ENCODE measurements around the gene VN1R5. TPM values are rescaled to one million over a fixed set of nuclear protein-coding genes. Genes with fewer than 3 reads are reported as not detected.

Gene VN1R5
- total and polyA plus RNA-seq, 2 of the 13 experiments (the other 11 are each of a cell fraction or from before 2014, with no cell fraction given) = not detected

DNA sequence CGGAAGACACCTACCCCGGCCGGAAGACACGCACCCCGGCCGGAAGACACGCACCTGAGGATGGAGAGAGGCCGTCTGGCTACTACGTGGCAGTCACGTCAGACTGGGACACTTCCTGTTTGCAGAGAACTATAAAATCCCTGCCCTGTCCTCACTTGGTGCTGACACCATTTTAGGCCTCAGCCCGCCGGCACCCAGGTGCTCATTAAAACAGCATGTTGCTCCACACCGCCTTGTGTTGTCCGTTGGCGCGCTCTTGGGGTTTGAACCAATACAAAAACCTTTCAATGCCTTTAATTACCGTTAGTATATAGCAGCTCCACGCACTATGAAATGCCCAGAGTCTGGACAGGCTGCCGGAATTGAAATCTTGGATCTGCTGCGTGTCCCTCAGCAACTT lies 34.7 kb downstream of the VN1R5 start (continued):
- TF ChIP-seq, protein P1, sequence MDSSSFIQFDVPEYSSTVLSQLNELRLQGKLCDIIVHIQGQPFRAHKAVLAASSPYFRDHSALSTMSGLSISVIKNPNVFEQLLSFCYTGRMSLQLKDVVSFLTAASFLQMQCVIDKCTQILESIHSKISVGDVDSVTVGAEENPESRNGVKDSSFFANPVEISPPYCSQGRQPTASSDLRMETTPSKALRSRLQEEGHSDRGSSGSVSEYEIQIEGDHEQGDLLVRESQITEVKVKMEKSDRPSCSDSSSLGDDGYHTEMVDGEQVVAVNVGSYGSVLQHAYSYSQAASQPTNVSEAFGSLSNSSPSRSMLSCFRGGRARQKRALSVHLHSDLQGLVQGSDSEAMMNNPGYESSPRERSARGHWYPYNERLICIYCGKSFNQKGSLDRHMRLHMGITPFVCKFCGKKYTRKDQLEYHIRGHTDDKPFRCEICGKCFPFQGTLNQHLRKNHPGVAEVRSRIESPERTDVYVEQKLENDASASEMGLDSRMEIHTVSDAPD (CRISPR knock-in tag; IDR thresholded peaks at IDR 0.05) = no peak

DNA sequence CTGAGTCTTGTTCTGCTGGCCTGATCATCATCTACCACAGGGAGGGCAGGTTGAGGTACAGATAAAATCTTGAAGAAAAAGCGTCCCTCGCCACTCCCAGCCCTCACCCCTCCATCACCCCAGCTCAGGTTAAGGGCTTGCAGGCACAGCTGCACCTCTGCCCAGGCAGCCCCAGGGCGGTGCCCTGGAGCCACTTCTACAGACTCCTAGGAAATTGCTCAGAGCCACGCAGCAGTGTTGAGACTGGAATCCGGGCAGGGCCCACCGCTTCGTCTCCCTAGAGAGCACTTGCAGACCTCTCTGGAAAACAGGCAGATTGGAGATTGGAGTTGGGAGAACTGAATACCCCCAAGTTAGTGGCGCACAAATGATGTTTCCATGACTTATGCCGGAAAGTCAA lies 35.3 kb downstream of the VN1R5 start:
- no peak overlapping the region for H3K4me2 ChIP-seq (ENCODE audit: low read depth, low read length)
- POLR2A ChIA-PET = no interaction called here
- DNase-seq (ENCODE audit: low spot score) (no peak), FAIRE-seq (no peak), ATAC-seq (no peak)
- no peak for TF ChIP-seq ZNF556 (CRISPR knock-in tag; IDR thresholded peaks at IDR 0.05; ENCODE audit: borderline replicate concordance)
- no peak for TF ChIP-seq SMARCE1 (IDR thresholded peaks at IDR 0.05; ENCODE audit: borderline replicate concordance)
- no peak for TF ChIP-seq TRIM24 (CRISPR knock-in tag; IDR thresholded peaks at IDR 0.05)
- TF ChIP-seq NFKBIZ (CRISPR knock-in tag; IDR thresholded peaks at IDR 0.05) = no peak
- no peak for TF ChIP-seq ZNF547 (CRISPR knock-in tag; IDR thresholded peaks at IDR 0.05)
- no peak for TF ChIP-seq HMGA1 (CRISPR knock-in tag; conservative IDR thresholded peaks at IDR 0.05)
- no peak for TF ChIP-seq KAT2B (IDR thresholded peaks at IDR 0.05; ENCODE audit: borderline replicate concordance, low read depth, low read length)
- no peak for TF ChIP-seq CBX2 (IDR thresholded peaks at IDR 0.05; ENCODE audit: low read depth, low read length)
- TF ChIP-seq CBX2 (CRISPR knock-in tag; IDR thresholded peaks at IDR 0.05; ENCODE audit: low read depth) = no peak
- TF ChIP-seq HNRNPH1 (optimal IDR thresholded peaks at IDR 0.05; ENCODE audit: low read depth, low read length) = no peak
- TF ChIP-seq, protein P2, sequence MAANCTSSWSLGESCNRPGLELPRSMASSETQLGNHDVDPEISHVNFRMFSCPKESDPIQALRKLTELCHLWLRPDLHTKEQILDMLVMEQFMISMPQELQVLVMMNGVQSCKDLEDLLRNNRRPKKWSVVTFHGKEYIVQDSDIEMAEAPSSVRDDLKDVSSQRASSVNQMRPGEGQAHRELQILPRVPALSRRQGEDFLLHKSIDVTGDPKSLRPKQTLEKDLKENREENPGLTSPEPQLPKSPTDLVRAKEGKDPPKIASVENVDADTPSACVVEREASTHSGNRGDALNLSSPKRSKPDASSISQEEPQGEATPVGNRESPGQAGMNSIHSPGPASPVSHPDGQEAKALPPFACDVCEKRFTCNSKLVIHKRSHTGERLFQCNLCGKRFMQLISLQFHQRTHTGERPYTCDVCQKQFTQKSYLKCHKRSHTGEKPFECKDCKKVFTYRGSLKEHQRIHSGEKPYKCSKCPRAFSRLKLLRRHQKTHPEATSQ (CRISPR knock-in tag; IDR thresholded peaks at IDR 0.05; ENCODE audit: borderline replicate concordance) = no peak
- TF ChIP-seq NKX3-1 (CRISPR knock-in tag; IDR thresholded peaks at IDR 0.05) = no peak
- no peak for TF ChIP-seq POLR2AphosphoS5 (IDR thresholded peaks at IDR 0.05; ENCODE audit: low read depth, low read length)
- H3K27ac ChIP-seq (ENCODE audit: extremely low read length, insufficient read depth, low read length) = no peak overlapping the region
- intact Hi-C loops (cut with micrococcal nuclease; ENCODE audit: unreplicated experiment) = no loop called here
- WGBS (ENCODE audit: low lambda C conversion rate) = 95% methylated on average over 7 of the region's 9 CpGs
- no TSS peak for BruUV-seq (replicated peaks)
- no peaks in the 10 kb centered on the region for H3K27me3 ChIP-seq (ENCODE audit: control insufficient read depth in 1 of 2, insufficient read depth in 2 of 2, low read length in 2 of 2)
- H3K9me3 ChIP-seq (ENCODE audit: low read length) = no peaks in the 10 kb centered on the region
- CTCF ChIA-PET (ENCODE audit: low intra/inter-chr PET ratio, low total read pairs) = no interaction called here
- H3K4me3 ChIP-seq (replicated peaks in 1 of 3; ENCODE audit: insufficient read depth in 1 of 3, low read depth in 2 of 3, low read length in 3 of 3) = no peak overlapping the region
- H3K79me2 ChIP-seq (ENCODE audit: insufficient read depth, low read length) = no peaks in the 10 kb centered on the region
- H2AFZ ChIP-seq (ENCODE audit: low read length) = no peak overlapping the region
- no peaks in the 10 kb centered on the region for H3K4me1 ChIP-seq (ENCODE audit: insufficient read depth, low read length)
- H3K9ac ChIP-seq (ENCODE audit: insufficient read depth, low read depth, low read length) = no peak overlapping the region
- no peaks in the 10 kb centered on the region for H3K36me3 ChIP-seq (replicated peaks in 1 of 2; ENCODE audit: control insufficient read depth in 1 of 2, insufficient read depth in 2 of 2, low read length in 2 of 2)
- H4K20me1 ChIP-seq (ENCODE audit: insufficient read depth, low read length) = no peaks in the 10 kb centered on the region
- in situ Hi-C loops (cut with HindIII; ENCODE audit: extremely low pct_ligation_motif_present, low pct_unique_long_range_greater_than_20kb) = no loop called here
